RPMI7951 (cell line): Measurements from ENCODE around the gene VPS4A. TPM values are rescaled to one million over a fixed set of nuclear protein-coding genes. Genes with fewer than 3 reads are reported as not detected.

Experiments
- DNase-seq: peaks from one replicate; pipeline ENCODE4 v3.0.0-alpha.2; 2012; ENCODE audit warnings: low read depth
- total RNA-seq: library from RNA; depleted of rRNA; stranded (reverse); fragments of >200 nt; shearing (Covaris generic); gene quantifications from 2 replicates; pipeline ENCODE4 v1.2.3, GENCODE V29; 2014; rRNA removed

Gene VPS4A
- total RNA-seq, 1 experiment from 2014 or later = 32.4 TPM

GRCh38 chr16:69365901-69366300, 54.8 kb downstream of the VPS4A start:
- no peak for DNase-seq

- no peak for DNase-seq
Measured at GRCh38 chr16:69366431-69366830, 55.3 kb downstream of the VPS4A start.

GRCh38 chr16:69367980-69368379, 56.8 kb downstream of the VPS4A start:
- no peak for DNase-seq

GRCh38 chr16:69368866-69369265, 57.7 kb downstream of the VPS4A start:
- DNase-seq = no peak

- DNase-seq = no peak
Measured at GRCh38 chr16:69371564-69371963, 60.4 kb downstream of the VPS4A start.

GRCh38 chr16:69373019-69373418, 61.9 kb downstream of the VPS4A start:
- DNase-seq = no peak

Other genes with a start within 250 kb of the VPS4A start
- 0.72 TPM in 1 of 2 replicates, not detected in the other for gene HAS3, start 205.7 kb upstream of the VPS4A start, total RNA-seq
- gene CHTF8, start 178.8 kb upstream of the VPS4A start, total RNA-seq = 58.3 and 65.0 TPM in 2 replicates
- gene UTP4, start 178.7 kb upstream of the VPS4A start, total RNA-seq = 13.1 and 22.5 TPM in 2 replicates
- 25.8 and 26.2 TPM in 2 replicates for gene SNTB2, start 124.2 kb upstream of the VPS4A start, total RNA-seq
- 12.7 and 24.3 TPM in 2 replicates for gene PDF, start 19.2 kb downstream of the VPS4A start, total RNA-seq
- gene COG8, start 28.2 kb downstream of the VPS4A start, total RNA-seq = 29.0 and 30.0 TPM in 2 replicates
- gene NIP7, start 28.4 kb downstream of the VPS4A start, total RNA-seq = 34.5 and 39.3 TPM in 2 replicates
- gene TMED6, start 40.4 kb downstream of the VPS4A start, total RNA-seq = not detected in 2 replicates
- 8.1 and 8.9 TPM in 2 replicates for gene TERF2, start 74.7 kb downstream of the VPS4A start, total RNA-seq
- gene CYB5B, start 113.3 kb downstream of the VPS4A start, total RNA-seq = 111 and 166 TPM in 2 replicates